H9 (cell line): ENCODE data around the gene UBN2. TPM values are rescaled to one million over a fixed set of nuclear protein-coding genes. Genes with fewer than 3 reads are reported as not detected.
"Not testable (repeated sequence)": the region's sequence is repeated elsewhere in the genome, so short reads cannot be mapped to it uniquely, and the experiment has no call there.

Experiments
- DNase-seq: peaks from one replicate; pipeline ENCODE4 v3.0.0-alpha.2; 2017
- H2AFZ ChIP-seq: one replicate; pipeline ENCODE4 v1.6.1; 2013; ENCODE audit warnings: mild to moderate bottlenecking, low read length, control low read depth, moderate library complexity
- H2AK5ac ChIP-seq: 2 replicates; pipeline ENCODE4 v1.6.1; 2013; ENCODE audit warnings: low read length, control low read depth, mixed read lengths; ENCODE audit not compliant: insufficient read length
- H2BK120ac ChIP-seq: one replicate; pipeline ENCODE4 v1.6.1; 2013; ENCODE audit warnings: low read depth, mild to moderate bottlenecking, low read length, control low read depth, inconsistent platforms; ENCODE audit not compliant: poor library complexity, severe bottlenecking
- H2BK12ac ChIP-seq: 2 replicates; pipeline ENCODE4 v1.6.1; 2013; ENCODE audit warnings: low read length, control low read depth, mixed read lengths, low read depth; ENCODE audit not compliant: insufficient read length
- H2BK15ac ChIP-seq: 2 replicates; pipeline ENCODE4 v1.6.1; 2013; ENCODE audit warnings: low read depth, low read length, control low read depth
- H2BK20ac ChIP-seq: one replicate; pipeline ENCODE4 v1.6.1; 2013; ENCODE audit warnings: low read depth, mild to moderate bottlenecking, low read length, control low read depth, inconsistent platforms; ENCODE audit not compliant: poor library complexity, severe bottlenecking
- H2BK5ac ChIP-seq: 2 replicates; pipeline ENCODE4 v1.6.1; 2013; ENCODE audit warnings: low read length, control low read depth, mixed read lengths; ENCODE audit not compliant: insufficient read length
- H3K14ac ChIP-seq: 2 replicates; pipeline ENCODE4 v1.6.1; 2013; ENCODE audit warnings: low read length, control low read depth; ENCODE audit not compliant: insufficient read depth
- H3K18ac ChIP-seq: 2 replicates; pipeline ENCODE4 v1.6.1; 2013; ENCODE audit warnings: low read depth, mild to moderate bottlenecking, mixed read lengths, low read length, control low read depth; ENCODE audit not compliant: insufficient read length
- H3K23ac ChIP-seq: 2 replicates; pipeline ENCODE4 v1.6.1; 2013; ENCODE audit warnings: low read length, control low read depth, mixed read lengths, low read depth; ENCODE audit not compliant: insufficient read length
- H3K23me2 ChIP-seq: 2 replicates; pipeline ENCODE4 v1.6.1; 2013; ENCODE audit warnings: low read depth, mild to moderate bottlenecking, mixed read lengths, low read length, control low read depth; ENCODE audit not compliant: insufficient read length, poor library complexity, severe bottlenecking
- H3K27ac ChIP-seq: 2 replicates; pipeline ENCODE4 v1.5.1; 2013; ENCODE audit warnings: low read length, control low read depth, mixed read lengths, low read depth; ENCODE audit not compliant: insufficient read length
- H3K27me3 ChIP-seq: 2 replicates; pipeline ENCODE4 v1.6.1; 2013; ENCODE audit warnings: low read length, control low read depth, inconsistent platforms; ENCODE audit not compliant: insufficient read depth
- H3K4ac ChIP-seq: 2 replicates; pipeline ENCODE4 v1.6.1; 2013; ENCODE audit warnings: low read depth, mild to moderate bottlenecking, control low read depth, inconsistent platforms, low read length, moderate library complexity
- H3K4me1 ChIP-seq: 2 replicates; pipeline ENCODE4 v1.6.1; 2013; ENCODE audit warnings: low read length, control low read depth, inconsistent platforms; ENCODE audit not compliant: insufficient read depth
- H3K4me2 ChIP-seq: 2 replicates; pipeline ENCODE4 v1.6.1; 2013; ENCODE audit warnings: low read length, control low read depth, mixed read lengths; ENCODE audit not compliant: insufficient read length, insufficient read depth
- H3K56ac ChIP-seq: 2 replicates; pipeline ENCODE4 v1.6.1; 2013; ENCODE audit warnings: low read depth, mild to moderate bottlenecking, mixed read lengths, low read length, control low read depth; ENCODE audit not compliant: insufficient read length
- H3K79me1 ChIP-seq: 2 replicates; pipeline ENCODE4 v1.6.1; 2013; ENCODE audit warnings: low read depth, mild to moderate bottlenecking, moderate library complexity, low read length, control low read depth, inconsistent platforms; ENCODE audit not compliant: insufficient read depth, poor library complexity, severe bottlenecking
- H3K79me2 ChIP-seq: 2 replicates; pipeline ENCODE4 v1.6.1; 2013; ENCODE audit warnings: low read length, control low read depth, inconsistent platforms; ENCODE audit not compliant: insufficient read depth
- H3K9ac ChIP-seq: 2 replicates; pipeline ENCODE4 v1.6.1; 2013; ENCODE audit warnings: low read length, control low read depth, mixed read lengths; ENCODE audit not compliant: insufficient read length; ENCODE audit errors: extremely low read depth
- H3K9me3 ChIP-seq: one replicate; pipeline ENCODE4 v1.6.1; 2013; ENCODE audit warnings: low read depth, low read length, inconsistent platforms; ENCODE audit not compliant: control insufficient read depth
- H3T11ph ChIP-seq: one replicate; pipeline ENCODE4 v1.6.1; 2013; ENCODE audit warnings: mild to moderate bottlenecking, low read length, control low read depth, inconsistent platforms
- H4K20me1 ChIP-seq: one replicate; pipeline ENCODE4 v1.6.1; 2013; ENCODE audit not compliant: control insufficient read depth, insufficient read length, insufficient read depth
- H4K5ac ChIP-seq: 2 replicates; pipeline ENCODE4 v1.6.1; 2013; ENCODE audit warnings: low read depth, mild to moderate bottlenecking, mixed read lengths, low read length, control low read depth; ENCODE audit not compliant: insufficient read length
- H4K8ac ChIP-seq: replicated peaks from 2 replicates; pipeline ENCODE4 v1.6.1; 2013; ENCODE audit warnings: low read length, control low read depth, mixed read lengths, low read depth; ENCODE audit not compliant: insufficient read length
- H4K91ac ChIP-seq: 2 replicates; pipeline ENCODE4 v1.6.1; 2013; ENCODE audit warnings: low read depth, mild to moderate bottlenecking, moderate library complexity, mixed read lengths, low read length, control low read depth; ENCODE audit not compliant: insufficient read length
- H3K27ac Mint-ChIP-seq, 3 experiments: 2 replicates in 2 of 3; 3 replicates in 1 of 3; pipeline ENCODE4 v1.8.0; 2020 to 2021; ENCODE audit warnings: mixed read lengths in 3 of 3, mild to moderate bottlenecking in 1 of 3, moderate library complexity in 1 of 3
- H3K27me3 Mint-ChIP-seq: 2 replicates; pipeline ENCODE4 v1.8.0; 2021; ENCODE audit warnings: low read depth, mild to moderate bottlenecking, moderate library complexity, mixed read lengths
- H3K36me3 Mint-ChIP-seq, 3 experiments: 2 replicates in 2 of 3; 3 replicates in 1 of 3; pipeline ENCODE4 v1.8.0; 2020 to 2021; ENCODE audit warnings: low read depth in 3 of 3, mixed read lengths in 3 of 3; ENCODE audit not compliant: insufficient read depth in 1 of 3
- H3K4me1 Mint-ChIP-seq, 2 experiments: 2 replicates each; pipeline ENCODE4 v1.8.0; 2020; ENCODE audit warnings: mixed read lengths in 2 of 2
- H3K4me3 Mint-ChIP-seq, 2 experiments: 2 replicates in 1 of 2; 3 replicates in 1 of 2; pipeline ENCODE4 v1.8.0; 2020 to 2021; ENCODE audit warnings: mild to moderate bottlenecking in 2 of 2, mixed read lengths in 2 of 2, moderate library complexity in 1 of 2
- H3K9me3 Mint-ChIP-seq, 2 experiments: 2 replicates in 1 of 2; 3 replicates in 1 of 2; pipeline ENCODE4 v1.8.0; 2020; ENCODE audit warnings: mild to moderate bottlenecking in 2 of 2, mixed read lengths in 2 of 2, moderate library complexity in 1 of 2
- CTCF ChIP-seq: fragments of 200-600 bp; sonication (generic); conservative IDR thresholded peaks from 3 replicates; pipeline ENCODE4 v1.8.0; 2021; ENCODE audit warnings: antibody characterized with exemption, mild to moderate bottlenecking
- WGBS: extraction: QIAGEN DNeasy Blood & Tissue Kit; methylation state at CpG from one replicate; pipeline ENCODE4 v1.1.7; 2013; ENCODE audit warnings: missing lambda C conversion rate, low lambda C conversion rate, mixed read lengths; ENCODE audit not compliant: insufficient read length; ENCODE audit errors: extremely low coverage; 5-methylcytosine and 5-hydroxymethylcytosine counted together
- total RNA-seq: library from RNA; stranded (reverse); gene quantifications from 2 replicates; pipeline ENCODE4 v1.2.1, GENCODE V29; 2021

UBN2 gene
- total RNA-seq, 1 experiment from 2014 or later = 27.6 TPM

GRCh38 chr7:139212133-139212532 is 18.9 kb upstream of the UBN2 start:
- no peak overlapping the region for H3K56ac ChIP-seq
- no peak overlapping the region for H3K4ac ChIP-seq
- no peak overlapping the region for H2BK20ac ChIP-seq
- no CpG with 5 or more reads among the region's 2 CpGs for WGBS
- H4K5ac ChIP-seq = no peak overlapping the region
- no peaks in the 10 kb centered on the region for H3K79me1 ChIP-seq
- H3K4me2 ChIP-seq = no peak overlapping the region
- H3K18ac ChIP-seq = no peak overlapping the region
- H3K27me3 ChIP-seq = no peaks in the 10 kb centered on the region
- no peak overlapping the region for H3T11ph ChIP-seq
- Mint-ChIP-seq H3K36me3 (no peaks in the 10 kb centered on the region), H3K27me3 (no peaks in the 10 kb centered on the region), H3K27ac (no peak overlapping the region), H3K4me1 (0 out of 4 replicates have a peak, but pooled peaks cover 0 to 4% of the 10 kb centered on the region in 2 experiments), H3K9me3 (peaks cover 1 to 4% of the 10 kb centered on the region in 2 experiments; a peak in 4 of 5 replicates), H3K4me3 (no peak overlapping the region)
- no peak overlapping the region for H3K27ac ChIP-seq
- H4K20me1 ChIP-seq = no peaks in the 10 kb centered on the region
- no peak for DNase-seq
- no peaks in the 10 kb centered on the region for H3K4me1 ChIP-seq
- no peak overlapping the region for H2BK15ac ChIP-seq
- no peak overlapping the region for H4K8ac ChIP-seq
- H3K23me2 ChIP-seq = no peaks in the 10 kb centered on the region
- H2BK120ac ChIP-seq = no peak overlapping the region
- H3K14ac ChIP-seq = no peak overlapping the region
- no peak overlapping the region for H4K91ac ChIP-seq
- H2BK5ac ChIP-seq = no peak overlapping the region
- H3K9me3 ChIP-seq = no peaks in the 10 kb centered on the region
- H2AFZ ChIP-seq = no peak overlapping the region
- H2AK5ac ChIP-seq = no peak overlapping the region
- H3K79me2 ChIP-seq = no peaks in the 10 kb centered on the region
- H3K9ac ChIP-seq = no peak overlapping the region
- H3K23ac ChIP-seq = no peak overlapping the region
- TF ChIP-seq CTCF = no peak
- H2BK12ac ChIP-seq = no peak overlapping the region

- H3K27me3 ChIP-seq, H2BK5ac ChIP-seq, H3K27ac ChIP-seq, H4K91ac ChIP-seq, H3K56ac ChIP-seq, H3K4me2 ChIP-seq, H3K14ac ChIP-seq, H3K4me3 Mint-ChIP-seq, H3K23ac ChIP-seq, H3K9me3 ChIP-seq, H3K79me2 ChIP-seq, H3K23me2 ChIP-seq, H3K27me3 Mint-ChIP-seq, H3T11ph ChIP-seq, DNase-seq, H3K9me3 Mint-ChIP-seq, H3K4me1 Mint-ChIP-seq, H3K79me1 ChIP-seq, H4K20me1 ChIP-seq, H2BK15ac ChIP-seq, H2BK20ac ChIP-seq, H3K18ac ChIP-seq, H2BK120ac ChIP-seq, H4K5ac ChIP-seq, H3K9ac ChIP-seq, H2AFZ ChIP-seq, H3K4ac ChIP-seq, H2BK12ac ChIP-seq, H4K8ac ChIP-seq, H3K36me3 Mint-ChIP-seq, H3K4me1 ChIP-seq, H2AK5ac ChIP-seq, H3K27ac Mint-ChIP-seq: not testable (repeated sequence)
- no CpG with 5 or more reads among the region's 6 CpGs for WGBS
These were observed 17.5 kb upstream of the UBN2 start for GRCh38 chr7:139213489-139213888.
